HepG2 (cell line): ENCODE results near the gene SLC22A15.

Source experiments
- GZF1 ChIP-seq: sonication (generic); formaldehyde crosslinking; IDR thresholded peaks from 2 replicates; pipeline ENCODE4 v1.5.1; 2020; ENCODE audit warnings: mild to moderate bottlenecking, missing genetic modification reagents
- HIVEP1 ChIP-seq: sonication (generic); formaldehyde crosslinking; IDR thresholded peaks from 2 replicates; pipeline ENCODE4 v1.4.0; 2020; ENCODE audit warnings: mild to moderate bottlenecking, missing genetic modification reagents
- MYC ChIP-seq: sonication (generic); formaldehyde crosslinking; IDR thresholded peaks from 2 replicates; pipeline ENCODE4 v1.9.0; 2021; ENCODE audit warnings: missing genetic modification reagents, borderline replicate concordance
- NCOA1 ChIP-seq: sonication (generic); formaldehyde crosslinking; IDR thresholded peaks from 2 replicates; pipeline ENCODE4 v1.9.0; 2021; ENCODE audit warnings: missing genetic modification reagents
- ZFP41 ChIP-seq: sonication (generic); formaldehyde crosslinking; IDR thresholded peaks from 2 replicates; pipeline ENCODE4 v1.4.0; 2020; ENCODE audit warnings: mild to moderate bottlenecking, missing genetic modification reagents, borderline replicate concordance
- ZNF274 ChIP-seq: sonication (generic); formaldehyde crosslinking; IDR thresholded peaks from 2 replicates; pipeline ENCODE4 v1.5.1; 2020; ENCODE audit warnings: mild to moderate bottlenecking, missing genetic modification reagents
- TF ChIP-seq, protein P1 (sequence below): sonication (generic); formaldehyde crosslinking; IDR thresholded peaks from 2 replicates; pipeline ENCODE4 v1.5.0; 2020; ENCODE audit warnings: mild to moderate bottlenecking, missing genetic modification reagents, moderate library complexity
- TF ChIP-seq, protein P2 (sequence below): sonication (generic); formaldehyde crosslinking; IDR thresholded peaks from 2 replicates; pipeline ENCODE4 v1.5.0; 2020; ENCODE audit warnings: mild to moderate bottlenecking, missing genetic modification reagents

DNA sequence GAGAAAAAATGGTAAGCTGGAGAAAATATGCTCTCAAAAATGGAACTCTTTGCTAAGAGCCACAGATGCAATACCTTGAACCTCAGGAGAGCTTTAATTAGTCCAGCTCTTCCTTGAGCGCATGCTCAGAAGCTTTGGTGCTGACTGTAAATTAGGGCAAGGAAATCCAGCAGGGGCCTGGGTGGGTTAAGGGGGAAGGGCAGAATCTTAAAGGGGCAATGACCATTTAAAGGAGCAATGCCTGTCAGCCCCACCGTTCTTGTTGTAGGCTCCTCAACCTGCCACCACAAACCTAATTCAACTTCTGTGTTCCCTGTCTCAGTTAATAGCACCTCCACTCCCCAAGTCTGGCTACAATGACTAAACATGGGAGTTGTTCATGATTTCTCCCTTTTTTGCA, 6.8 kb upstream of the SLC22A15 start:
- TF ChIP-seq, protein P1, sequence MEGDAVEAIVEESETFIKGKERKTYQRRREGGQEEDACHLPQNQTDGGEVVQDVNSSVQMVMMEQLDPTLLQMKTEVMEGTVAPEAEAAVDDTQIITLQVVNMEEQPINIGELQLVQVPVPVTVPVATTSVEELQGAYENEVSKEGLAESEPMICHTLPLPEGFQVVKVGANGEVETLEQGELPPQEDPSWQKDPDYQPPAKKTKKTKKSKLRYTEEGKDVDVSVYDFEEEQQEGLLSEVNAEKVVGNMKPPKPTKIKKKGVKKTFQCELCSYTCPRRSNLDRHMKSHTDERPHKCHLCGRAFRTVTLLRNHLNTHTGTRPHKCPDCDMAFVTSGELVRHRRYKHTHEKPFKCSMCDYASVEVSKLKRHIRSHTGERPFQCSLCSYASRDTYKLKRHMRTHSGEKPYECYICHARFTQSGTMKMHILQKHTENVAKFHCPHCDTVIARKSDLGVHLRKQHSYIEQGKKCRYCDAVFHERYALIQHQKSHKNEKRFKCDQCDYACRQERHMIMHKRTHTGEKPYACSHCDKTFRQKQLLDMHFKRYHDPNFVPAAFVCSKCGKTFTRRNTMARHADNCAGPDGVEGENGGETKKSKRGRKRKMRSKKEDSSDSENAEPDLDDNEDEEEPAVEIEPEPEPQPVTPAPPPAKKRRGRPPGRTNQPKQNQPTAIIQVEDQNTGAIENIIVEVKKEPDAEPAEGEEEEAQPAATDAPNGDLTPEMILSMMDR (CRISPR knock-in tag) = no peak
- TF ChIP-seq NCOA1 (CRISPR knock-in tag) (no peak), MYC (no peak), HIVEP1 (CRISPR knock-in tag) (no peak), ZNF274 (CRISPR knock-in tag) (no peak), ZFP41 (no peak), GZF1 (CRISPR knock-in tag) (no peak)
- TF ChIP-seq, protein P2, sequence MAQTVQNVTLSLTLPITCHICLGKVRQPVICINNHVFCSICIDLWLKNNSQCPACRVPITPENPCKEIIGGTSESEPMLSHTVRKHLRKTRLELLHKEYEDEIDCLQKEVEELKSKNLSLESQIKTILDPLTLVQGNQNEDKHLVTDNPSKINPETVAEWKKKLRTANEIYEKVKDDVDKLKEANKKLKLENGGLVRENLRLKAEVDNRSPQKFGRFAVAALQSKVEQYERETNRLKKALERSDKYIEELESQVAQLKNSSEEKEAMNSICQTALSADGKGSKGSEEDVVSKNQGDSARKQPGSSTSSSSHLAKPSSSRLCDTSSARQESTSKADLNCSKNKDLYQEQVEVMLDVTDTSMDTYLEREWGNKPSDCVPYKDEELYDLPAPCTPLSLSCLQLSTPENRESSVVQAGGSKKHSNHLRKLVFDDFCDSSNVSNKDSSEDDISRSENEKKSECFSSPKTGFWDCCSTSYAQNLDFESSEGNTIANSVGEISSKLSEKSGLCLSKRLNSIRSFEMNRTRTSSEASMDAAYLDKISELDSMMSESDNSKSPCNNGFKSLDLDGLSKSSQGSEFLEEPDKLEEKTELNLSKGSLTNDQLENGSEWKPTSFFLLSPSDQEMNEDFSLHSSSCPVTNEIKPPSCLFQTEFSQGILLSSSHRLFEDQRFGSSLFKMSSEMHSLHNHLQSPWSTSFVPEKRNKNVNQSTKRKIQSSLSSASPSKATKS (CRISPR knock-in tag) = no peak
